ENCODE measurements around the gene EIF4B.

DNA sequence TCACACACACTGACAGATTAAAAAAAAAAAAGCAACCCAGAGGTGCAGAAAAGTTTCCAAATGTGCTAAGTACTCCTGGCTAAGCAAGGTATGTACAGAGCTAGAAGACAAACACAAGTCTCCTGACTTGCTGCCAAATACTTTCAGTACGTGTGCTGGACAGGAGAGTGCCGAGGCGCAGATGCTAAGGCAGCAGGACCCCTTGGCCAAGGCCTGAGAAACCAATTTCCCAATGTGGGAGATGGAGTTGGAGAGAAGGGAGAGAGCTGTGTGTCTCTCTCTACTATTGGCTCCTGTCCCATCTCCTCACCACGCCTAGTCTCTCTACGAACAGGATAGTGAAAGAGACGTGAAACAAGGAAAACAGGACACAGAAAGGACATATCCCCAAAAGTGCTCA lies 67.6 kb downstream of the EIF4B start:
- TF ChIP-seq EZH2phosphoT487 (IDR thresholded peaks at IDR 0.05; ENCODE audit: insufficient read depth, low read depth) (no peak), EZH2 (IDR thresholded peaks at IDR 0.05; ENCODE audit: insufficient read depth, poor library complexity, severe bottlenecking) (no peak)
